ENCODE data around the gene EPC1. TPM values are rescaled to one million over a fixed set of nuclear protein-coding genes. Genes with fewer than 3 reads are reported as not detected.

Gene EPC1
- total and polyA plus RNA-seq, 2 of the 8 experiments (the other 6 are each of a cell fraction or from before 2014, with no cell fraction given), result 23.7 to 42.3 TPM

GRCh38 chr10:32253821-32254220, 93.1 kb downstream of the EPC1 start:
- Histone ChIP-seq H3K79me1 (ENCODE audit: low read depth, low read length) (no peaks in the 10 kb centered on the region), H3K79me2 (ENCODE audit: control insufficient read depth in 1 of 2, insufficient read depth in 2 of 2, low read length in 2 of 2) (no peaks in the 10 kb centered on the region), H3K56ac (replicated peaks; ENCODE audit: insufficient read length, low read depth, low read length) (no peak overlapping the region), H4K91ac (replicated peaks; ENCODE audit: insufficient read length, low read length) (no peak overlapping the region), H4K20me1 (replicated peaks in 1 of 2; ENCODE audit: control insufficient read depth in 1 of 2, insufficient read depth in 2 of 2, low read length in 2 of 2) (no peaks in the 10 kb centered on the region), H3K36me3 (ENCODE audit: control insufficient read depth in 2 of 4, insufficient read depth in 4 of 4, low read length in 3 of 4) (no peaks in the 10 kb centered on the region), H2AK5ac (ENCODE audit: low read depth, low read length) (no peak overlapping the region), H3K23ac (ENCODE audit: insufficient read length) (no peak overlapping the region), H3K9me3 (ENCODE audit: insufficient read depth in 2 of 2, low read depth in 1 of 2, low read length in 1 of 2) (no peaks in the 10 kb centered on the region), H3K4me2 (ENCODE audit: insufficient read depth in 1 of 2, low read depth in 2 of 2, low read length in 2 of 2) (no peak overlapping the region), H3K27me3 (replicated peaks in 1 of 4; ENCODE audit: control insufficient read depth in 3 of 4, extremely low read depth in 1 of 4, insufficient read depth in 3 of 4, low read length in 3 of 4) (no peaks in the 10 kb centered on the region), H3K4me3 (ENCODE audit: extremely low read depth in 1 of 4, insufficient read depth in 2 of 4, low read depth in 3 of 4, low read length in 4 of 4) (no peak overlapping the region), H3K14ac (ENCODE audit: insufficient read length) (no peak overlapping the region), H3K4ac (replicated peaks; ENCODE audit: insufficient read length, low read depth, low read length) (no peak overlapping the region), H2BK15ac (ENCODE audit: low read length) (no peak overlapping the region), H2AFZ (ENCODE audit: low read length) (no peak overlapping the region), H3K4me1 (replicated peaks in 1 of 4; ENCODE audit: control insufficient read depth in 3 of 4, insufficient read depth in 4 of 4, low read length in 3 of 4) (no peaks in the 10 kb centered on the region), H4K8ac (ENCODE audit: extremely low read depth, insufficient read depth, low read length) (no peak overlapping the region), H2BK12ac (ENCODE audit: low read depth, low read length) (no peak overlapping the region), H2BK20ac (ENCODE audit: low read length) (no peak overlapping the region), H4K5ac (ENCODE audit: insufficient read length, low read depth, low read length) (no peak overlapping the region), H3K27ac (ENCODE audit: low read depth, low read length) (no peak overlapping the region), H3K9ac (replicated peaks in 1 of 4; ENCODE audit: extremely low read depth in 1 of 4, low read depth in 3 of 4, low read length in 3 of 4) (no peak overlapping the region), H3K23me2 (ENCODE audit: low read depth, low read length) (no peaks in the 10 kb centered on the region), H2BK5ac (ENCODE audit: low read depth, low read length) (no peak overlapping the region), H2BK120ac (replicated peaks; ENCODE audit: low read depth, low read length) (no peak overlapping the region), H3K18ac (ENCODE audit: extremely low read depth, low read length) (no peak overlapping the region; the same call in 1 of the 2 replicates)
- no peak for FAIRE-seq
- TF ChIP-seq RAD21 (IDR thresholded peaks at IDR 0.05 in 1 of 2, conservative IDR thresholded peaks at IDR 0.05 in 1 of 2; ENCODE audit: low read depth in 2 of 2, low read length in 2 of 2) (peak in 1 of 2 experiments; percentile 40; a peak in 2 of 4 replicates), TAF1 (IDR thresholded peaks at IDR 0.05; ENCODE audit: low read depth, low read length) (no peak), CTCF (IDR thresholded peaks at IDR 0.05; ENCODE audit: control extremely low read depth in 1 of 3, insufficient read depth in 1 of 3, low read depth in 1 of 3, low read length in 3 of 3) (peak; percentile 19 to 28 (median 27); a peak in 3 of 4 replicates)
- DNase-seq (ENCODE audit: low read depth in 1 of 2, low spot score in 2 of 2), result peak in 1 of 2 experiments; percentile 40
- CTCF ChIA-PET (ENCODE audit: partially characterized antibody), result interaction anchor here (0.7 to 1.0 kb wide), 4 partner anchors 12 to 199 kb away, joined by 3 to 4 read pairs (median 3); no protein-coding TSS in a partner anchor
- WGBS, 2 experiments (ENCODE audit: extremely low coverage in 1 of 2, insufficient coverage in 1 of 2, insufficient read length in 1 of 2, insufficient replicate concordance in 2 of 2, low coverage in 1 of 2, low lambda C conversion rate in 2 of 2, missing lambda C conversion rate in 1 of 2), result 87% methylated on average over 2 of the region's 2 CpGs; no CpG with 5 or more reads in 1 of the 2 experiments
- POLR2A ChIA-PET (ENCODE audit: partially characterized antibody), result interaction anchor here (1.8 kb wide), 1 partner anchor 9 kb away, joined by 5 read pairs; no protein-coding TSS in a partner anchor

Data from H1 (cell line).